Measurements from ENCODE around the gene BCAN.

The BCAN gene

GRCh38 chr1:156644640-156645039 is 2.7 kb downstream of the BCAN start:
- no peak for DNase-seq

GRCh38 chr1:156645056-156645455 is 3.1 kb downstream of the BCAN start:
- no peak for DNase-seq

DNA sequence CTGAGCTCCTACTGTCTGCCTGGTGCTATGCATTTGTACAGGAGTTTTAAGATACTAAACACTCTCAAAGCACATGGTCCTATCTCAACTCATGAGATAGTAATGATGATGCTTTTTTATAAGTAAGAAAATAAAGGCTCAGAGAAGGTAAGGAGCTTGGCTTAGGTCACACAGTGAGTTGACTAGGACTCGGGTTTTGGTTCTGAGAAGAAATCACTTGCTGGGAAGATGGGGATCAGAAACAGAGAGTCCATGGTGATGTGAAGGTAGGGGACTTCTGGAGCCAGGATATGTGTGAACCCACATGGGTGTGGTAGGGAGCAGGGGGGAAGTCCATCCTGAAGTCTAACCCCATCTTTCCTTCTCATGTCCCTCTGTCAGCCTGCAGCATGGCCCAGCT is 3.7 kb downstream of the BCAN start:
- no peak for DNase-seq

DNA sequence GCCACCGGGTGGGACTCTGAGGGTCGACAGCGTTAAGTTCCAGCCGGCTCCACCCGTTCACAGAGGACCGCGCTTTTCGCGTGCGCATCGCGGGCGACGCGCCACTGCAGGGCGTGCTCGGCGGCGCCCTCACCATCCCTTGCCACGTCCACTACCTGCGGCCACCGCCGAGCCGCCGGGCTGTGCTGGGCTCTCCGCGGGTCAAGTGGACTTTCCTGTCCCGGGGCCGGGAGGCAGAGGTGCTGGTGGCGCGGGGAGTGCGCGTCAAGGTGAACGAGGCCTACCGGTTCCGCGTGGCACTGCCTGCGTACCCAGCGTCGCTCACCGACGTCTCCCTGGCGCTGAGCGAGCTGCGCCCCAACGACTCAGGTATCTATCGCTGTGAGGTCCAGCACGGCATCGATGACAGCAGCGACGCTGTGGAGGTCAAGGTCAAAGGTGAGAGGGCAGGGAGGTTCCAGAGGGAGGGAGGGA is 4.9 kb downstream of the BCAN start:
- DNase-seq: no peak

DNA sequence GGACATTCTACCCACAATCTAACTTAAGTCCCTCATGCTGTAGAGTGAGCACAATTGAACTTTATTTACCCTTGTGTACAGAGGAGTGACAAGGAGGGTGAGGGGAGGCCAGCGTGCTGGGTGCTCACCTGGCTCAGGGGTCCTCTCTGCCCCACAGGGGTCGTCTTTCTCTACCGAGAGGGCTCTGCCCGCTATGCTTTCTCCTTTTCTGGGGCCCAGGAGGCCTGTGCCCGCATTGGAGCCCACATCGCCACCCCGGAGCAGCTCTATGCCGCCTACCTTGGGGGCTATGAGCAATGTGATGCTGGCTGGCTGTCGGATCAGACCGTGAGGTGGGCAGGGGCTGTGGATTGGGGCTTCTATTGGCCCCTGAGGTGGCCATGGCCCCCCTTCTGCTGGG is 5.4 kb downstream of the BCAN start:
- no peak for DNase-seq

- DNase-seq: no peak
Observed at GRCh38 chr1:156648496-156648895, 6.6 kb downstream of the BCAN start.

GRCh38 chr1:156648951-156649350 is 7.0 kb downstream of the BCAN start:
- no peak for DNase-seq

GRCh38 chr1:156652131-156652991 is 10.4 kb downstream of the BCAN start:
- no peak for DNase-seq

GRCh38 chr1:156652992-156653355 is 11.1 kb downstream of the BCAN start:
- no peak for DNase-seq

GRCh38 chr1:156654700-156655099 is 12.8 kb downstream of the BCAN start:
- no peak for DNase-seq

DNA sequence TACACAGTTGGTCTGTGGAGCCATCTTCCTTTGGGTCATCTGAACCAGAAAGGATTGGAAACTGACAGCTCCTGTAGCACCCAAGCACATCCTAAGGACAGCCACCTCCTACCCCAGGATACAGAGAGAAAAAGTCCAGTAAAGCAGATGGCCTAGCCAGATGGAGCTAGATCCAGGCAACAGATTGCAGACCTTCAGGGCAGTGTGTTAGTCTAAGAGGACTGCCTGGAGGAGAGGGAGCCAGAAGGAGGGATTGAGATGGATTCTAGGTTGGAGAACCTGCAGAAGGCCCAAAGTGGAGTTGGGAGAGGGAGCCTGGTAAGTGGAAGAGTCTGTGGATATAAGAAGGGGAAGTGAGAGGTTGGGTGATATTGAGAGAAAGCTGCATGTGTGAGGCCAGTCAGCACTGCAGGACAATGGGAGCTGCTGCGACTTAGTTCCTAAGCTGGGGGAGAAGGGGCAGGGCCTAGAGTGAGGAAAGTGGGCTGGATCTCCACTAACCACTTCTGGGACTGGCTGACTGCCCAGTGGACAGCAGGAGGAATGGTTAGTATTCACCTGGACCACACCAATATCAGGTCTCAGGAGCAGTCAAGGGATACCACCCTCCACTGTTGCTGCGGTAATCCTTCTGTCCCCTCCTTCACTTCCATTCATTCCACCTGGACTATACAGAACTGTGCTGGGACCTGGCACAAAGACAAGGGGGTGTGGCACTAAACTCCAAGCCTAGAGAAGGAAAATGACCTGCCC is 13.4 kb downstream of the BCAN start:
- no peak for DNase-seq

- DNase-seq: no peak
Observed at GRCh38 chr1:156655904-156656516, 14.1 kb downstream of the BCAN start.

- DNase-seq: peak; percentile 61
Observed at GRCh38 chr1:156656806-156657740, 15.2 kb downstream of the BCAN start.

GRCh38 chr1:156657741-156658319 is 15.9 kb downstream of the BCAN start:
- DNase-seq: no peak

DNA sequence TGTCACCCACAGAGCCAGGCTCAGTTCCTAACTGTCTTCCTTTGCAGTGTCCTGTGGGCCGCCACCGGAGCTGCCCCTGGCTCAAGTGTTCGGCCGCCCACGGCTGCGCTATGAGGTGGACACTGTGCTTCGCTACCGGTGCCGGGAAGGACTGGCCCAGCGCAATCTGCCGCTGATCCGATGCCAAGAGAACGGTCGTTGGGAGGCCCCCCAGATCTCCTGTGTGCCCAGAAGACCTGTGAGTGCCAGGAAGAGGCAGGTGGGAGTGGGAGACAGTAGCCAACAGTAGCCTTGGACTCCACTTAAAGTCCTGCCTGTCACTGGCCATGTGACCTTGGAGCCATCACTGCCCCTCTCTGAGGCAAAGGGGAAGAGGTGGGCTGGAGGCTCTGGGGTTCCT is 16.6 kb downstream of the BCAN start:
- DNase-seq: no peak

DNA sequence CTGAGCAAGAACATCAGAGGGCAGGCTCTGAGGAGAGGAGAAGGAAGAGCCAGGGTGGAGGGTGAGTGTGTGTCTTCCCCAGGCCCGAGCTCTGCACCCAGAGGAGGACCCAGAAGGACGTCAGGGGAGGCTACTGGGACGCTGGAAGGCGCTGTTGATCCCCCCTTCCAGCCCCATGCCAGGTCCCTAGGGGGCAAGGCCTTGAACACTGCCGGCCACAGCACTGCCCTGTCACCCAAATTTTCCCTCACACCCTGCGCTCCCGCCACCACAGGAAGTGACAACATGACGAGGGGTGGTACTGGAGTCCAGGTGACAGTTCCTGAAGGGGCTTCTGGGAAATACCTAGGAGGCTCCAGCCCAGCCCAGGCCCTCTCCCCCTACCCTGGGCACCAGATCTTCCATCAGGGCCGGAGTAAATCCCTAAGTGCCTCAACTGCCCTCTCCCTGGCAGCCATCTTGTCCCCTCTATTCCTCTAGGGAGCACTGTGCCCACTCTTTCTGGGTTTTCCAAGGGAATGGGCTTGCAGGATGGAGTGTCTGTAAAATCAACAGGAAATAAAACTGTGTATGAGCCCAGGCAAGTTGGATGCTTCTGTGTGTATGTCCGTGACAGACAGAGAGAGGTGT is 17.1 kb downstream of the BCAN start:
- DNase-seq: no peak

DNA sequence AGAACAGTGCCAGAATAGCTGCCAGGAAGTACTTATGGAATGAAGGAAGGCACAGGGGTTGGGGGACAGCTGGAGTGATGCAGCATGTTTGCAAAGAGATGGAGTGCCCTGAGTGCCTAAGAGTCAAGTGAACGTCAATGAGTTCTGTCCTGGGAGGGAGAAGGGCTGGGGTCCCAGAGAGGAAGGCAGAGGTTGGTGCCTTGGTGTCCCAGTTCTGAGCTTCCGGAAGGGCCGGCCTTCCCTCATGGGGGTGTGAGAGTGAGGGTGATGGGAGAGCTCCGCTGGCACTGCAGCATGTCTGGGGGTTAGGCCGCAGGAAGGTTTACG is 17.7 kb downstream of the BCAN start:
- DNase-seq: no peak

DNA sequence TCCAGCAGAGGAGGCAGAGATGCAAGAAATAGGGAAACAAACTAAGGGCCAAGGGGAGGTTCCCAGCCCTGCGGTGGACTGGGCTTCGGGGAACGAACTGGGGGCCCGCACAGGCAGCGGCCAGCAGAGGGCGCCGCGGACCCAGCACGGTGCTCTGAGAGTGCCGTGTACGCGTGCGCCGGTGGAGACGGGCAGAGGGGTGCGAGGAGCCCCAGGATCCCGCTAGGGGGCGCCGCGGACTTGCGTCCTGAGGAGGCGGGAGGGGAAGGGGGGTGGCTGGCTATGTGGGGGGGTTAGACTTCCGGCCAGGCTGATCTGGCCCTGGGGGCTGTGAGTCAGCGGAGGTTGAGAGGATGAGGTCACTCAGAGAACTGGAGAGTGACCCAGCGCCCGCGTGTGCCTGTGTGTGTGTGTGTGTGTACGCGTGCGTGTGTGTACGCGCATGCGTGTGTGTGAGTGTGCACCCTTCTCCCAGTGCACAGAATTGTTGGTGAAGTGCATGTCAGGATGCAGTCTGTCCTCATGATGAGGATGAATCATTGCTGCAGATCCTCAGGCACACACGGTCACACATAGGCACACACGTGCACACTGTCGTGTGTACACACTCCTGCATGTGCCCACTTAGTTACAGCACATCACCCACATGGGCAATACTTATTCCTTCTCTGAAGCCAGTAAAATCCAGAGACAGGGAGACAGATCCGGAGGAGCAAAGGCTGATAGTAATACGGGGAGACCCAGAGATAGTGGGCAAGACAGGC is 18.3 kb downstream of the BCAN start:
- DNase-seq: peak; percentile 87

DNA sequence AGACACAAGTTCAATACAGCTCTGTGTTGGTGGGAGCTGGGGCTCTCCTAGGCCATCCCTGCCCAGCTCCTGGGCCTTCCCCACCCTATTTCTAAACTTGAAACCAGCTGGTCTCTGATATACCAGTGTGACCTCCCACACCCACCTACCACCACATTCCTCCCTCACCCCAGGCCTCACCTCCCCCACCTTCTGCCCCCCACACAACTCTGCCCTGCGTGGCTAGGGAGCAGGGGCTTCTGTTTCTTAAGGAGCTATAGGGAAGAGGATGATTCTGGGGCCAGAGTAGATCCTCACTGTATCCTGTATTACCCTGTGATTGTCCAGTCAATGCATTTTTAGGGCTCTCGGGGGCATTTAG is 18.8 kb downstream of the BCAN start:
- DNase-seq: no peak

DNA sequence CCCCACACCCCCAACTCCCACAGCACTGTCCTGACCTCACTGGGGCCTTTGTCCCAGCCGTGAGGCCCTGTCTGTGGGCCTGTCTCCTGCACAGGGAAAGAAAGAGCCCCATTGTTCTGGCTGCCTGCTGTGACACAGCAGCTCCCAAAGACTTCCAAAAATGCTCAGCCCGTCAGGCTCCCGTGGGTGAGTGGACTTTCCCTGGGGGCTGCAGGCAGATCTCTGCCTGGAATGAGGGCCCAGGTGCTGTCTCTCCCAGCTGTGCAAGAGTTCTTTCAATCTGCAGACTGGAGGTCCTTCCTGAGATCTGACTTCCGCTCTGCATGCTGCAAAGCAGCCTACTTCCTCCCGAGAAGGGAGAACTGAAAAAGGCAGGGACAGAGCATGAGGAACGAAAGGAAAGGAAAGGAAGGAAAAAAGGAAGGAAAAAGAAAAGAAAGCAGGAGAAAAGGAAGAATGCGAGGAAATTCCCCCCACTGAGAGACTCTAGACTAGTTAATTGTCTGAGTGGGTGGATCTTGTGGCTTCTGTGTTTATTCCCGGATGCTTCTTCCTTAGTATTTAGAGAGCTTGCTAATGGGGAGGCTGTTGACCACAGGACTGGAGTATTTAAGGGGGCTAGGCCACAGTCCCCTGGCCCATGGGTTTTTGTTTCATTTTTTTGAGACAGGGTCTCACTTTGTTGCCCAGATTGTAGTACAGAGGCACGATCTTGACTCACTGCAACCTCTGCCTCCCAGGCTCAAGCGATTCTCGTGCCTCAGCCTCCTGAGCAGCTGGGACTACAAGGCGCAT is 20.3 kb downstream of the BCAN start:
- DNase-seq: no peak

DNA sequence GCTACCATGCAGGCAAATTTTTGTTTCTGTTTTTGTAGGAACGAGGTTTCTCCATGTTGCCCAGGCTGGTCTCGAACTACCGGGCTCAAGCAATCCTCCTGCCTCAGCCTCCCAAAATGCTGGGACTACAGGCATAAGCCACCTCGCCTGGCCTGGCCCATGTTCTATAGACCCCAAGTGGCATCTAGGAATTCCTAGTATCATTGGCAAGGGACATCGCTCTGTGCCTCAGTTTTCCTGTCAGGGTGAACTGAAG is 20.8 kb downstream of the BCAN start:
- no peak for DNase-seq
